H1 (cell line): ENCODE results near the gene PRKCSH. TPM values are rescaled to one million over a fixed set of nuclear protein-coding genes. Genes with fewer than 3 reads are reported as not detected.

Experiments used
- CTCF ChIA-PET: fragments of 300-600 bp; sonication (Branson Sonifier 250); formaldehyde crosslinking; loops from one replicate; lab custom pipeline; 2021; ENCODE audit not compliant: partially characterized antibody; lab: Charles Lee
- POLR2A ChIA-PET: fragments of 300-600 bp; sonication (Branson Sonifier 250); formaldehyde crosslinking; loops from one replicate; lab custom pipeline; 2021; ENCODE audit warnings: inconsistent platforms; ENCODE audit not compliant: partially characterized antibody; lab: Charles Lee
- DNase-seq, 2 experiments: peaks; one replicate each; pipeline versions ENCODE4 v3.0.0 to v3.0.0-alpha.2; 2010 to 2022; ENCODE audit warnings: low spot score in 2 of 2, low read depth in 1 of 2, mixed read lengths in 1 of 2
- FAIRE-seq: peaks from 2 replicates; lab custom pipeline; 2011; peaks lifted over from hg19 to GRCh38; lab: Jason Lieb, UNC
- H2AFZ ChIP-seq: 2 replicates; pipeline ENCODE4 v1.8.1; 2012; ENCODE audit warnings: low read length, inconsistent platforms
- H2AK5ac ChIP-seq: 2 replicates; pipeline ENCODE4 v1.6.1; 2013; ENCODE audit warnings: low read depth, low read length
- H2BK120ac ChIP-seq: replicated peaks from 2 replicates; pipeline ENCODE3; 2013; ENCODE audit warnings: low read depth, low read length, inconsistent platforms
- H2BK12ac ChIP-seq: 2 replicates; pipeline ENCODE4 v1.6.1; 2013; ENCODE audit warnings: low read depth, low read length
- H2BK15ac ChIP-seq: 2 replicates; pipeline ENCODE4 v1.6.1; 2013; ENCODE audit warnings: low read length
- H2BK20ac ChIP-seq: 2 replicates; pipeline ENCODE4 v1.6.1; 2013; ENCODE audit warnings: low read length
- H2BK5ac ChIP-seq: 2 replicates; pipeline ENCODE4 v1.6.1; 2013; ENCODE audit warnings: low read depth, low read length
- H3K14ac ChIP-seq: 2 replicates; pipeline ENCODE4 v1.6.1; 2013; ENCODE audit warnings: inconsistent platforms; ENCODE audit not compliant: insufficient read length
- H3K18ac ChIP-seq: 2 replicates; pipeline ENCODE4 v1.6.1; 2013; ENCODE audit warnings: low read length; ENCODE audit errors: extremely low read depth
- H3K23ac ChIP-seq: 2 replicates; pipeline ENCODE4 v1.6.1; 2013; ENCODE audit warnings: inconsistent platforms; ENCODE audit not compliant: insufficient read length
- H3K23me2 ChIP-seq: 2 replicates; pipeline ENCODE4 v1.6.1; 2013; ENCODE audit warnings: low read depth, low read length
- H3K27ac ChIP-seq: 2 replicates; pipeline ENCODE4 v1.6.1; 2011; ENCODE audit warnings: low read depth, low read length, inconsistent platforms
- H3K27me3 ChIP-seq, 4 experiments: replicated peaks in 1 of 4; 1 replicate in 1 of 4; 2 replicates in 3 of 4; pipeline versions ENCODE4 v1.6.1 to v1.8.1; 2011 to 2013; ENCODE audit warnings: low read length in 3 of 4, mild to moderate bottlenecking in 3 of 4, inconsistent platforms in 2 of 4, mixed read lengths in 2 of 4, moderate library complexity in 1 of 4; ENCODE audit not compliant: control insufficient read depth in 3 of 4, insufficient read depth in 3 of 4; ENCODE audit errors: extremely low read depth in 1 of 4
- H3K36me3 ChIP-seq, 4 experiments: 2 replicates each; pipeline versions ENCODE4 v1.6.1 to v1.8.1; 2011 to 2013; ENCODE audit warnings: mild to moderate bottlenecking in 4 of 4, low read length in 3 of 4, moderate library complexity in 2 of 4, control low read depth in 1 of 4, inconsistent platforms in 1 of 4; ENCODE audit not compliant: insufficient read depth in 4 of 4, control insufficient read depth in 2 of 4
- H3K4ac ChIP-seq: replicated peaks from 2 replicates; pipeline ENCODE3; 2013; ENCODE audit warnings: low read length, low read depth, mixed read lengths, inconsistent platforms; ENCODE audit not compliant: insufficient read length
- H3K4me1 ChIP-seq, 4 experiments: replicated peaks in 1 of 4; 1 replicate in 1 of 4; 2 replicates in 3 of 4; pipeline versions ENCODE4 v1.6.1 to v1.8.1; 2011 to 2013; ENCODE audit warnings: low read length in 3 of 4, inconsistent platforms in 2 of 4, mixed read lengths in 1 of 4; ENCODE audit not compliant: insufficient read depth in 4 of 4, control insufficient read depth in 3 of 4
- H3K4me2 ChIP-seq, 2 experiments: 2 replicates each; pipeline versions ENCODE4 v1.6.1 to v1.8.1; 2011 to 2013; ENCODE audit warnings: low read depth in 2 of 2, low read length in 2 of 2, control low read depth in 1 of 2, inconsistent platforms in 1 of 2, mild to moderate bottlenecking in 1 of 2; ENCODE audit not compliant: insufficient read depth in 1 of 2
- H3K4me3 ChIP-seq, 4 experiments: fragments of 200-600, 300-600 bp in 1 of 4; sonication (generic), shearing (Covaris generic), sonication (Bioruptor Twin) in 1 of 4; 2 replicates each; pipeline versions ENCODE4 v1.5.1 to v1.8.1; 2011 to 2016; ENCODE audit warnings: low read length in 4 of 4, low read depth in 3 of 4, control low read depth in 2 of 4, inconsistent platforms in 2 of 4, mild to moderate bottlenecking in 2 of 4, mixed read lengths in 1 of 4, moderate library complexity in 1 of 4; ENCODE audit not compliant: insufficient read depth in 2 of 4; ENCODE audit errors: extremely low read depth in 1 of 4
- H3K56ac ChIP-seq: replicated peaks from 2 replicates; pipeline ENCODE3; 2013; ENCODE audit warnings: low read depth, mild to moderate bottlenecking, mixed read lengths, low read length, inconsistent platforms; ENCODE audit not compliant: insufficient read length
- H3K79me1 ChIP-seq: 2 replicates; pipeline ENCODE4 v1.6.1; 2013; ENCODE audit warnings: low read depth, low read length, control low read depth
- H3K79me2 ChIP-seq, 2 experiments: 2 replicates each; pipeline versions ENCODE4 v1.6.1 to v1.8.1; 2012 to 2013; ENCODE audit warnings: low read length in 2 of 2, mild to moderate bottlenecking in 2 of 2, inconsistent platforms in 1 of 2; ENCODE audit not compliant: insufficient read depth in 2 of 2, control insufficient read depth in 1 of 2
- H3K9ac ChIP-seq, 4 experiments: replicated peaks in 1 of 4; 1 replicate in 1 of 4; 2 replicates in 3 of 4; pipeline versions ENCODE4 v1.6.1 to v1.8.1; 2011 to 2013; ENCODE audit warnings: low read depth in 3 of 4, low read length in 3 of 4, control low read depth in 2 of 4, mild to moderate bottlenecking in 2 of 4, moderate library complexity in 2 of 4, inconsistent platforms in 1 of 4; ENCODE audit errors: extremely low read depth in 1 of 4
- H3K9me3 ChIP-seq, 2 experiments: 2 replicates each; pipeline versions ENCODE4 v1.6.1 to v1.8.1; 2012 to 2013; ENCODE audit warnings: mild to moderate bottlenecking in 2 of 2, moderate library complexity in 2 of 2, control low read depth in 1 of 2, inconsistent platforms in 1 of 2, low read depth in 1 of 2, low read length in 1 of 2, mixed read lengths in 1 of 2; ENCODE audit not compliant: insufficient read depth in 2 of 2
- H4K20me1 ChIP-seq, 2 experiments: replicated peaks in 1 of 2; 2 replicates each; pipeline versions ENCODE3 to v1.8.1; 2011 to 2013; ENCODE audit warnings: inconsistent platforms in 2 of 2, low read length in 2 of 2, mild to moderate bottlenecking in 1 of 2; ENCODE audit not compliant: insufficient read depth in 2 of 2, control insufficient read depth in 1 of 2
- H4K5ac ChIP-seq: 2 replicates; pipeline ENCODE4 v1.6.1; 2013; ENCODE audit warnings: low read length, low read depth, mixed read lengths, inconsistent platforms; ENCODE audit not compliant: insufficient read length
- H4K8ac ChIP-seq: 2 replicates; pipeline ENCODE4 v1.8.0; 2013; ENCODE audit warnings: mild to moderate bottlenecking, moderate library complexity, low read length, inconsistent platforms; ENCODE audit not compliant: insufficient read depth; ENCODE audit errors: extremely low read depth
- H4K91ac ChIP-seq: replicated peaks from 2 replicates; pipeline ENCODE3; 2013; ENCODE audit warnings: low read length, mixed read lengths, inconsistent platforms; ENCODE audit not compliant: insufficient read length
- CBX8 ChIP-seq: fragments of 300-800, 300-1000 bp; sonication (generic); IDR thresholded peaks from 2 replicates; pipeline ENCODE4 v1.7.1; 2016; ENCODE audit warnings: low read depth, low read length, borderline replicate concordance
- GABPA ChIP-seq: IDR thresholded peaks from 2 replicates; pipeline ENCODE4 v1.6.1; 2011; ENCODE audit warnings: mild to moderate bottlenecking, low read length, moderate library complexity, borderline replicate concordance; ENCODE audit not compliant: insufficient read depth
- GTF2F1 ChIP-seq: IDR thresholded peaks from 2 replicates; pipeline ENCODE4 v1.6.1; 2012; ENCODE audit warnings: low read depth, low read length, improper control_type of control experiment, borderline replicate concordance
- HDAC2 ChIP-seq, 2 experiments: fragments of 300-600 bp in 1 of 2; sonication (generic) in 1 of 2; IDR thresholded peaks; 2 replicates each; pipeline ENCODE4 v1.6.1; 2011 to 2012; ENCODE audit warnings: low read depth in 2 of 2, low read length in 2 of 2, mild to moderate bottlenecking in 2 of 2, moderate library complexity in 2 of 2, borderline replicate concordance in 1 of 2, inconsistent platforms in 1 of 2
- KDM4A ChIP-seq: IDR thresholded peaks from one replicate; pipeline ENCODE4 v1.7.1; 2012; ENCODE audit warnings: low read depth, mild to moderate bottlenecking, moderate library complexity, low read length, inconsistent platforms; ENCODE audit not compliant: severe bottlenecking
- NANOG ChIP-seq: IDR thresholded peaks from 2 replicates; pipeline ENCODE4 v1.6.1; 2011; ENCODE audit warnings: low read length, low read depth, mild to moderate bottlenecking, inconsistent platforms; ENCODE audit not compliant: insufficient read depth, poor library complexity, severe bottlenecking
- NRF1 ChIP-seq: IDR thresholded peaks from 2 replicates; pipeline ENCODE4 v1.6.1; 2011; ENCODE audit warnings: mild to moderate bottlenecking, low read depth, low read length, improper control_type of control experiment
- PHF8 ChIP-seq: fragments of 200-600 bp; sonication (generic); conservative IDR thresholded peaks from 2 replicates; pipeline ENCODE4 v1.7.1; 2012; ENCODE audit warnings: low read depth, mild to moderate bottlenecking, inconsistent platforms, low read length, moderate library complexity
- SIRT6 ChIP-seq: IDR thresholded peaks from one replicate; pipeline ENCODE4 v1.7.1; 2012; ENCODE audit warnings: low read length, inconsistent platforms
- SIX5 ChIP-seq: IDR thresholded peaks from 2 replicates; pipeline ENCODE4 v1.6.1; 2011; ENCODE audit warnings: mild to moderate bottlenecking, low read depth, low read length
- SP2 ChIP-seq: IDR thresholded peaks from 2 replicates; pipeline ENCODE4 v1.6.1; 2012; ENCODE audit warnings: mild to moderate bottlenecking, low read length, inconsistent platforms
- TAF7 ChIP-seq: optimal IDR thresholded peaks from 2 replicates; pipeline ENCODE3; 2011; ENCODE audit warnings: low read depth, mild to moderate bottlenecking, inconsistent platforms, low read length, moderate library complexity, borderline replicate concordance
- TBP ChIP-seq: IDR thresholded peaks from 2 replicates; pipeline ENCODE4 v1.6.1; 2011; ENCODE audit warnings: low read depth, low read length, improper control_type of control experiment
- WGBS, 2 experiments: shearing (Covaris generic) in 1 of 2; methylation state at CpG; one replicate each; pipeline versions ENCODE4 v1.1.6 to v1.1.7; 2013 to 2015; ENCODE audit warnings: low lambda C conversion rate in 2 of 2, mixed read lengths in 2 of 2, inconsistent platforms in 1 of 2, low coverage in 1 of 2, missing lambda C conversion rate in 1 of 2; ENCODE audit not compliant: insufficient replicate concordance in 2 of 2, insufficient coverage in 1 of 2, insufficient read length in 1 of 2; ENCODE audit errors: extremely low coverage in 1 of 2, missing lambda C conversion rate in 1 of 2; 5-methylcytosine and 5-hydroxymethylcytosine counted together
- polyA plus RNA-seq, 7 experiments: library from polyadenylated mRNA; depleted of rRNA in 3 of 7; stranded (reverse) in 5 of 7; unstranded in 2 of 7; fragments of >200 nt in 5 of 7; fragments of 200-250 nt in 2 of 7; gene quantifications; 1 replicate in 5 of 7; 2 replicates in 1 of 7; 4 replicates in 1 of 7; pipeline versions ENCODE4 v1.2.1 to v1.2.3, GENCODE V29; 2011 to 2013; ENCODE audit warnings: missing spikeins in 2 of 7, mixed read lengths in 2 of 7
- total RNA-seq: library from RNA; stranded (reverse); fragmentation: NEBNext Ultra II Directional; extraction: Animal tissue kit (Norgen Biotek cat#: 25700); gene quantifications from 2 replicates; pipeline ENCODE4 v1.2.1, GENCODE V29; 2021

Gene PRKCSH
- total and polyA plus RNA-seq, 2 of the 8 experiments (the other 6 are each of a cell fraction or from before 2014, with no cell fraction given) = 97.2 to 337 TPM

- H2BK20ac ChIP-seq = no peak overlapping the region
- H4K91ac ChIP-seq = no peak overlapping the region
- H4K5ac ChIP-seq = no peak overlapping the region
- H2BK120ac ChIP-seq = no peak overlapping the region
- CTCF ChIA-PET = interaction anchor here (2.1 to 4.4 kb wide), 4 partner anchors 11 to 24 kb away, joined by 11 to 69 read pairs (median 18); partner anchors contain the start of genes EPOR and RGL3
- no peaks in the 10 kb centered on the region for H3K79me2 ChIP-seq
- H2BK12ac ChIP-seq = no peak overlapping the region
- FAIRE-seq (no peak), DNase-seq (no peak)
- no peak overlapping the region for H3K23ac ChIP-seq
- peaks cover 1% of the 10 kb centered on the region; the same call in 1 of the 2 replicates for H3K23me2 ChIP-seq
- POLR2A ChIA-PET = interaction anchor here (0.6 to 3.9 kb wide), 5 partner anchors 10 to 103 kb away, joined by 3 to 22 read pairs (median 9); partner anchors contain the start of gene RGL3
- no peak overlapping the region for H3K4me3 ChIP-seq
- no peak overlapping the region for H3K27ac ChIP-seq
- H2AFZ ChIP-seq = no peak overlapping the region
- H3K9me3 ChIP-seq = no peaks in the 10 kb centered on the region
- no peak overlapping the region for H2BK5ac ChIP-seq
- H3K14ac ChIP-seq = no peak overlapping the region
- WGBS, 2 experiments = 78% methylated on average over 9 of the region's 9 CpGs; no CpG with 5 or more reads in 1 of the 2 experiments
- H4K20me1 ChIP-seq = no peaks in the 10 kb centered on the region
- no peak overlapping the region for H3K9ac ChIP-seq
- no peak overlapping the region for H3K4ac ChIP-seq
- no peak overlapping the region for H2AK5ac ChIP-seq
- no peak overlapping the region for H3K56ac ChIP-seq
- peaks cover 0 to 22% (median 10%) of the 10 kb centered on the region in 4 experiments; a peak in 5 of 8 replicates for H3K36me3 ChIP-seq
- H3K18ac ChIP-seq = no peak overlapping the region
- H3K27me3 ChIP-seq = no peaks in the 10 kb centered on the region
- no peak overlapping the region for H3K4me2 ChIP-seq
- no peak overlapping the region for H4K8ac ChIP-seq
- H3K4me1 ChIP-seq = peaks cover 0 to 6% (median under 1%) of the 10 kb centered on the region in 4 experiments; a peak in 4 of 7 replicates
- no peaks in the 10 kb centered on the region for H3K79me1 ChIP-seq
- no peak overlapping the region for H2BK15ac ChIP-seq
- TF ChIP-seq HDAC2 (IDR thresholded peaks at IDR 0.05; ENCODE audit: borderline replicate concordance in 1 of 2, low read depth in 2 of 2, low read length in 2 of 2) (no peak), KDM4A (no peak), CBX8 (no peak), GABPA (no peak), GTF2F1 (no peak), SIRT6 (no peak), TBP (no peak), TAF7 (no peak), NRF1 (no peak), NANOG (no peak), SP2 (no peak), SIX5 (no peak), PHF8 (no peak)
These were observed 30.7 kb upstream of the PRKCSH start for GRCh38 chr19:11404588-11405222.
